ENCODE measurements around the gene DENND6B.

DNA sequence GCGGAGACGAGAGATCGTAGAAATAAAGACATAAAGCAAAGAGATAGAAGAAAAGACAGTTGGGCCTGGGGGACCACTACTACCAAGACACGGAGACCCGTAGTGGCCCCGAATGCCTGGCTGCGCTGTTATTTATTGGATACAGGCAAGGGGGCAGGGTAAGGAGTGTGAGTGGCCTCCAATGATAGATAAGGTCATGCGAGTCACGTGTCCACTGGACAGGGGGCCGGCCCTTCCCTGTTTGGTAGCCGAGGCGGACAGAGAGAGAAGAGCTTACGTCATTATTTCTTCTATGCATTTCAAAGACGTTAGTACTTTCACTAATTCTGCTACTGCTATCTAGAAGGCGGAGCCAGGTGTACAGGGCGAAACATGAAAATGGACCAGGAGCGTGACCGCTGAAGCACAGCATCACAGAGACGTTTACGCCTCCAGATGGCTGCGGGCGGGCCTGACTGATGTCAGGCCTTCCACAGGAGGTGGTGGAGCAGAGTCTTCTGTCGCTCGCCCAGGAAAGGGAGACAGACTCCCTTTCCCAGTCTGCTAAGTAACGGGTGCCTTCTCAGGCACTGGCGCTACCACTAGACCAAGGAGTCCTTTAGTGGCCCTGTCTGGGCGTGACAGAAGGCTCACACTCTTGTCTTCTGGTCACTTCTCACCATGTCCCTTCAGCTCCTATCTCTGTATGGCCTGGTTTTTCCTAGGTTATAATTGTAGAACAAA lies 41.1 kb upstream of the DENND6B start:
- TF ChIP-seq EZH2 (optimal IDR thresholded peaks at IDR 0.05; ENCODE audit: low read depth, low read length) = no peak
- TF ChIP-seq, protein P1, sequence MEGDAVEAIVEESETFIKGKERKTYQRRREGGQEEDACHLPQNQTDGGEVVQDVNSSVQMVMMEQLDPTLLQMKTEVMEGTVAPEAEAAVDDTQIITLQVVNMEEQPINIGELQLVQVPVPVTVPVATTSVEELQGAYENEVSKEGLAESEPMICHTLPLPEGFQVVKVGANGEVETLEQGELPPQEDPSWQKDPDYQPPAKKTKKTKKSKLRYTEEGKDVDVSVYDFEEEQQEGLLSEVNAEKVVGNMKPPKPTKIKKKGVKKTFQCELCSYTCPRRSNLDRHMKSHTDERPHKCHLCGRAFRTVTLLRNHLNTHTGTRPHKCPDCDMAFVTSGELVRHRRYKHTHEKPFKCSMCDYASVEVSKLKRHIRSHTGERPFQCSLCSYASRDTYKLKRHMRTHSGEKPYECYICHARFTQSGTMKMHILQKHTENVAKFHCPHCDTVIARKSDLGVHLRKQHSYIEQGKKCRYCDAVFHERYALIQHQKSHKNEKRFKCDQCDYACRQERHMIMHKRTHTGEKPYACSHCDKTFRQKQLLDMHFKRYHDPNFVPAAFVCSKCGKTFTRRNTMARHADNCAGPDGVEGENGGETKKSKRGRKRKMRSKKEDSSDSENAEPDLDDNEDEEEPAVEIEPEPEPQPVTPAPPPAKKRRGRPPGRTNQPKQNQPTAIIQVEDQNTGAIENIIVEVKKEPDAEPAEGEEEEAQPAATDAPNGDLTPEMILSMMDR (IDR thresholded peaks at IDR 0.05; ENCODE audit: low read length) = no peak

Measured in MM.1S (cell line).